ENCODE data around the gene KRTAP26-1.

- TF ChIP-seq CTCF (IDR thresholded peaks at IDR 0.05), result no peak
- TF ChIP-seq EP300 (IDR thresholded peaks at IDR 0.05), result no peak
- TF ChIP-seq POLR2A (IDR thresholded peaks at IDR 0.05), result no peak
Measured at GRCh38 chr21:30355906-30356305, 35.8 kb upstream of the KRTAP26-1 start.

Data from upper lobe of left lung (tissue), 4 donors.